GM12873 (cell line): ENCODE measurements around the gene CXXC5.

Experiments
- CTCF ChIP-seq: IDR thresholded peaks from 2 replicates; pipeline ENCODE4 v1.5.1; 2012; ENCODE audit warnings: low read depth, mild to moderate bottlenecking, moderate library complexity, low read length, control low read depth; ENCODE audit not compliant: insufficient read depth; ENCODE audit errors: missing control alignments

Gene CXXC5

GRCh38 chr5:139689631-139690063 is 41.5 kb downstream of the CXXC5 start:
- peak; percentile 9 for TF ChIP-seq CTCF

- peak; percentile 57 for TF ChIP-seq CTCF
Measured at GRCh38 chr5:139690064-139690802, 42.1 kb downstream of the CXXC5 start.

GRCh38 chr5:139690803-139691629 is 42.9 kb downstream of the CXXC5 start:
- TF ChIP-seq CTCF = no peak

- no peak for TF ChIP-seq CTCF
Measured at GRCh38 chr5:139692148-139692547, 44.0 kb downstream of the CXXC5 start.

GRCh38 chr5:139692679-139693308 is 44.6 kb downstream of the CXXC5 start:
- no peak for TF ChIP-seq CTCF

- no peak for TF ChIP-seq CTCF
Measured at GRCh38 chr5:139693676-139694364, 45.7 kb downstream of the CXXC5 start.
